ENCODE data around the gene BAIAP3.
A peak's percentile ranks its signal among the peaks of the same experiment; 100 is the strongest.

The BAIAP3 gene

GRCh38 chr16:1351582-1352362 lies 18.3 kb downstream of the BAIAP3 start, which contains the start of the genes GNPTG and TSR3:
TSS of gene GNPTG (plus strand) at chr16:1351931. CDS start at chr16:1351966, 35 bp downstream.
TSS of gene TSR3 (minus strand) at chr16:1351878. CDS start at chr16:1351804, 74 bp downstream.
- DNase-seq (ENCODE audit: low spot score) = peak; percentile 96
- TF ChIP-seq, protein P1, sequence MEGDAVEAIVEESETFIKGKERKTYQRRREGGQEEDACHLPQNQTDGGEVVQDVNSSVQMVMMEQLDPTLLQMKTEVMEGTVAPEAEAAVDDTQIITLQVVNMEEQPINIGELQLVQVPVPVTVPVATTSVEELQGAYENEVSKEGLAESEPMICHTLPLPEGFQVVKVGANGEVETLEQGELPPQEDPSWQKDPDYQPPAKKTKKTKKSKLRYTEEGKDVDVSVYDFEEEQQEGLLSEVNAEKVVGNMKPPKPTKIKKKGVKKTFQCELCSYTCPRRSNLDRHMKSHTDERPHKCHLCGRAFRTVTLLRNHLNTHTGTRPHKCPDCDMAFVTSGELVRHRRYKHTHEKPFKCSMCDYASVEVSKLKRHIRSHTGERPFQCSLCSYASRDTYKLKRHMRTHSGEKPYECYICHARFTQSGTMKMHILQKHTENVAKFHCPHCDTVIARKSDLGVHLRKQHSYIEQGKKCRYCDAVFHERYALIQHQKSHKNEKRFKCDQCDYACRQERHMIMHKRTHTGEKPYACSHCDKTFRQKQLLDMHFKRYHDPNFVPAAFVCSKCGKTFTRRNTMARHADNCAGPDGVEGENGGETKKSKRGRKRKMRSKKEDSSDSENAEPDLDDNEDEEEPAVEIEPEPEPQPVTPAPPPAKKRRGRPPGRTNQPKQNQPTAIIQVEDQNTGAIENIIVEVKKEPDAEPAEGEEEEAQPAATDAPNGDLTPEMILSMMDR (IDR thresholded peaks at IDR 0.05; ENCODE audit: extremely low read depth, insufficient read depth, missing control alignments) = no peak
- in situ Hi-C loops (cut with MboI; ENCODE audit: low pct_unique_long_range_greater_than_20kb, low sequenced_read_pairs, unreplicated experiment) = no loop called here

- no peak for DNase-seq (ENCODE audit: low spot score)
- in situ Hi-C loops (cut with MboI; ENCODE audit: low pct_unique_long_range_greater_than_20kb, low sequenced_read_pairs, unreplicated experiment) = no loop called here
Observed at GRCh38 chr16:1354815-1355540, 21.5 kb downstream of the BAIAP3 start.

GRCh38 chr16:1355591-1355990 lies 22.1 kb downstream of the BAIAP3 start:
- DNase-seq (ENCODE audit: low spot score) = no peak
- TF ChIP-seq, protein P1 (IDR thresholded peaks at IDR 0.05; ENCODE audit: extremely low read depth, insufficient read depth, missing control alignments) = no peak
- in situ Hi-C loops (cut with MboI; ENCODE audit: low pct_unique_long_range_greater_than_20kb, low sequenced_read_pairs, unreplicated experiment) = no loop called here

More at GRCh38 chr16:1354815-1355540, 21.5 kb downstream of the BAIAP3 start:
- TF ChIP-seq, protein P1 (IDR thresholded peaks at IDR 0.05; ENCODE audit: extremely low read depth, insufficient read depth, missing control alignments) = no peak

DNA sequence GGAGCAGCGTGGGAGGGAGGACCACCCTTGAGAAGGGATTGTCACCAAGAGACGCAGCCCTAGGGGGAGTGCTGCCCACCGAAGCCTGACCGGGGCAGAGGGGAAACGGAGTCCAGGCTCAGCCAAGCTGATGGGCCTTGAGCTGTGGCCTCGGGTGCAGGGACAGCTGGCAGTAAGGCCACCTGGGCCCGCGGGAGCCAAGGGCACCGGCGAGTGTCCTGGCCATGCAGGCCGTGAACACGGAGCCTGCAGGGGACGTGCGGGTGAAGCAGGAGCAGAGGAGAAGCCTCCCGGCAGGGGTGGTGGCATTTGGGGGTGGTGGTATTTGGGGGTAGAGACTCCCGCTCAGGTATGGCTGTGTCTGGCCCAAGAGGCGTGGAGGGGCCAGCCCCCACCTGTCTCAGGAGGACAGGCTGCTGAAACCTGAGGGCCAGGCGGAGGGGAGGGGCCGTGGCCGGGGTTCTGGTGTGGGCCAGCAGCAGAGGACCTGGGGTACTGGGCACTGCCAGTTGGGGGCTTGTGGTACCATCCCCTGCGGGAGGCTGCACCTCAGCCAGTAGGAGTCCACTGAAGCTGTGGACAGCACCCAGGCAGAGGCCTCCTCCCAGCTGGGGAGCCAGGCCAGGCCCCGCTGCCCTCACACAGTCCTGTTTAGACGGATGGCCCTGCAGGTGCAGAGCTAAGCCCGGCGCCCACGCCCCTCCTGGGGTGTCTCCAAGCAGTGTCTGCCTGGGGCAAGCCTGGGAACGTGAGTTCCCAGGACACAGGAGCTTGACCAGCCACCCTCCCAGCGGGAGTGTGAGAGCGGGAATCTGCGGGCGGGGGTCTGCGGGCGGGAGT lies 22.8 kb downstream of the BAIAP3 start:
- in situ Hi-C loops (cut with MboI; ENCODE audit: low pct_unique_long_range_greater_than_20kb, low sequenced_read_pairs, unreplicated experiment) = no loop called here
- no peak for DNase-seq (ENCODE audit: low spot score)
- TF ChIP-seq, protein P1 (IDR thresholded peaks at IDR 0.05; ENCODE audit: extremely low read depth, insufficient read depth, missing control alignments) = no peak

- in situ Hi-C loops (cut with MboI; ENCODE audit: low pct_unique_long_range_greater_than_20kb, low sequenced_read_pairs, unreplicated experiment) = no loop called here
- TF ChIP-seq, protein P1 (IDR thresholded peaks at IDR 0.05; ENCODE audit: extremely low read depth, insufficient read depth, missing control alignments) = no peak
- DNase-seq (ENCODE audit: low spot score) = no peak
Observed at GRCh38 chr16:1357906-1358566, 24.6 kb downstream of the BAIAP3 start.
